MM.1S (cell line): ENCODE data around the gene EPX.

Source experiments
- DNase-seq: peaks from one replicate; pipeline ENCODE4 v3.0.0-alpha.2; 2015
- H2AFZ ChIP-seq: fragments of 300-600 bp; sonication (generic); 2 replicates; pipeline ENCODE4 v1.6.0; 2016; ENCODE audit warnings: antibody characterized with exemption, low read length
- H3F3A ChIP-seq: fragments of 300-600 bp; sonication (generic); 2 replicates; pipeline ENCODE4 v1.6.1; 2016; ENCODE audit warnings: mild to moderate bottlenecking, antibody characterized with exemption, low read length, moderate library complexity, mixed read lengths; ENCODE audit not compliant: insufficient read depth
- H3K27ac ChIP-seq: fragments of 300-600 bp; sonication (generic); 2 replicates; pipeline ENCODE4 v1.5.1; 2016; ENCODE audit warnings: mild to moderate bottlenecking, low read length
- H3K27me3 ChIP-seq: fragments of 300-600 bp; sonication (generic); replicated peaks from 2 replicates; pipeline ENCODE4 v1.6.0; 2016; ENCODE audit warnings: low read length; ENCODE audit not compliant: insufficient read depth
- H3K36me3 ChIP-seq: fragments of 300-600 bp; sonication (generic); replicated peaks from 2 replicates; pipeline ENCODE4 v1.6.1; 2016; ENCODE audit warnings: mild to moderate bottlenecking, low read length, mixed read lengths; ENCODE audit not compliant: insufficient read depth
- H3K4me1 ChIP-seq: fragments of 300-600 bp; sonication (generic); 2 replicates; pipeline ENCODE4 v1.6.1; 2016; ENCODE audit warnings: low read length, mixed read lengths
- H3K4me2 ChIP-seq: fragments of 300-600 bp; sonication (generic); 2 replicates; pipeline ENCODE4 v1.6.0; 2016; ENCODE audit warnings: low read depth, low read length
- H3K4me3 ChIP-seq: fragments of 300-600 bp; sonication (generic); 2 replicates; pipeline ENCODE4 v1.5.1; 2016; ENCODE audit warnings: low read length, mixed read lengths
- H3K79me2 ChIP-seq: fragments of 300-600 bp; sonication (generic); 2 replicates; pipeline ENCODE4 v1.6.1; 2016; ENCODE audit warnings: mixed run types, low read length, mixed read lengths
- H3K9ac ChIP-seq: fragments of 300-600 bp; sonication (generic); 2 replicates; pipeline ENCODE4 v1.6.1; 2016; ENCODE audit warnings: low read length, mixed read lengths
- H3K9me2 ChIP-seq: fragments of 300-600 bp; sonication (generic); replicated peaks from 2 replicates; pipeline ENCODE4 v1.6.1; 2016; ENCODE audit warnings: mild to moderate bottlenecking, low read length, mixed read lengths; ENCODE audit not compliant: insufficient read depth
- H3K9me3 ChIP-seq: fragments of 300-600 bp; sonication (generic); replicated peaks from 2 replicates; pipeline ENCODE4 v1.6.1; 2016; ENCODE audit warnings: mild to moderate bottlenecking, low read length, mixed read lengths; ENCODE audit not compliant: insufficient read depth
- H4K20me1 ChIP-seq: fragments of 300-600 bp; sonication (generic); 2 replicates; pipeline ENCODE4 v1.6.1; 2016; ENCODE audit warnings: mild to moderate bottlenecking, low read length, moderate library complexity, mixed read lengths; ENCODE audit not compliant: insufficient read depth
- CTCF ChIP-seq: fragments of 300-600 bp; sonication (generic); IDR thresholded peaks from 2 replicates; pipeline ENCODE4 v1.5.1; 2016; ENCODE audit warnings: antibody characterized with exemption, low read length, mixed read lengths
- EZH2 ChIP-seq: fragments of 300-600 bp; sonication (generic); optimal IDR thresholded peaks from 2 replicates; pipeline ENCODE3; 2017; ENCODE audit warnings: low read depth, mild to moderate bottlenecking, antibody characterized with exemption, low read length, mixed read lengths
- EZH2phosphoT487 ChIP-seq: fragments of 300-600 bp; sonication (generic); IDR thresholded peaks from 2 replicates; pipeline ENCODE4 v1.6.1; 2018; ENCODE audit warnings: antibody characterized with exemption, low read length

EPX gene

GRCh38 chr17:58219007-58219788, 26.7 kb downstream of the EPX start, which contains the start of gene MKS1:
Gene MKS1, minus strand, starts transcription at chr17:58219255. Its CDS starts 25 bp downstream, at chr17:58219230.
- H3K9me3 ChIP-seq = no peaks in the 10 kb centered on the region
- H3F3A ChIP-seq = no peaks in the 10 kb centered on the region
- H3K4me1 ChIP-seq = peaks cover 6% of the 10 kb centered on the region; the same call in 1 of the 2 replicates
- peak within 1 kb of the TSS; percentile 3; the same call in 1 of the 2 replicates for H3K27ac ChIP-seq
- peak within 1 kb of the TSS; percentile 63 for H3K9ac ChIP-seq
- H3K4me3 ChIP-seq = peak within 1 kb of the TSS; percentile 81
- no peaks in the 10 kb centered on the region for H3K36me3 ChIP-seq
- TF ChIP-seq EZH2phosphoT487 (no peak), EZH2 (no peak), CTCF (peak; percentile 66)
- DNase-seq = peak; percentile 94
- H4K20me1 ChIP-seq = no peaks in the 10 kb centered on the region
- peak within 1 kb of the TSS; percentile 94 for H3K4me2 ChIP-seq
- H3K9me2 ChIP-seq = no peaks in the 10 kb centered on the region
- no peaks in the 10 kb centered on the region for H3K79me2 ChIP-seq
- peak within 1 kb of the TSS; percentile 96 for H2AFZ ChIP-seq
- 0 out of 2 replicates have a peak, but pooled peaks cover 13% of the 10 kb centered on the region for H3K27me3 ChIP-seq

GRCh38 chr17:58219789-58220183, 27.3 kb downstream of the EPX start:
- Histone ChIP-seq H3K4me1 (peaks cover 6% of the 10 kb centered on the region; the same call in 1 of the 2 replicates), H3K4me2 (peak overlapping the region; percentile 94), H3K4me3 (peak overlapping the region; percentile 81), H3F3A (no peaks in the 10 kb centered on the region), H3K79me2 (no peaks in the 10 kb centered on the region), H3K27me3 (0 out of 2 replicates have a peak, but pooled peaks cover 13% of the 10 kb centered on the region), H3K9me2 (no peaks in the 10 kb centered on the region), H3K27ac (no peak overlapping the region), H2AFZ (peak overlapping the region; percentile 96), H3K36me3 (no peaks in the 10 kb centered on the region), H4K20me1 (no peaks in the 10 kb centered on the region), H3K9me3 (no peaks in the 10 kb centered on the region), H3K9ac (peak overlapping the region; percentile 38; the same call in 1 of the 2 replicates)
- TF ChIP-seq EZH2phosphoT487 = no peak
- TF ChIP-seq EZH2 = no peak
- no peak for TF ChIP-seq CTCF
- no peak for DNase-seq

- H3K36me3 ChIP-seq = no peaks in the 10 kb centered on the region
- no peak for TF ChIP-seq CTCF
- TF ChIP-seq EZH2phosphoT487 = no peak
- no peak for TF ChIP-seq EZH2
- no peak overlapping the region for H3K4me3 ChIP-seq
- no peak for DNase-seq
- no peak overlapping the region for H3K9ac ChIP-seq
- no peaks in the 10 kb centered on the region for H3F3A ChIP-seq
- no peaks in the 10 kb centered on the region for H4K20me1 ChIP-seq
- H3K9me2 ChIP-seq = no peaks in the 10 kb centered on the region
- H3K4me1 ChIP-seq = peaks cover 6% of the 10 kb centered on the region; the same call in 1 of the 2 replicates
- H3K9me3 ChIP-seq = no peaks in the 10 kb centered on the region
- H2AFZ ChIP-seq = no peak overlapping the region
- peaks cover 52% of the 10 kb centered on the region for H3K27me3 ChIP-seq
- H3K27ac ChIP-seq = no peak overlapping the region
- no peaks in the 10 kb centered on the region for H3K79me2 ChIP-seq
- no peak overlapping the region for H3K4me2 ChIP-seq
Measured at GRCh38 chr17:58224315-58224714, 31.8 kb downstream of the EPX start.
